ENCODE measurements around the gene ASTN1.

DNA sequence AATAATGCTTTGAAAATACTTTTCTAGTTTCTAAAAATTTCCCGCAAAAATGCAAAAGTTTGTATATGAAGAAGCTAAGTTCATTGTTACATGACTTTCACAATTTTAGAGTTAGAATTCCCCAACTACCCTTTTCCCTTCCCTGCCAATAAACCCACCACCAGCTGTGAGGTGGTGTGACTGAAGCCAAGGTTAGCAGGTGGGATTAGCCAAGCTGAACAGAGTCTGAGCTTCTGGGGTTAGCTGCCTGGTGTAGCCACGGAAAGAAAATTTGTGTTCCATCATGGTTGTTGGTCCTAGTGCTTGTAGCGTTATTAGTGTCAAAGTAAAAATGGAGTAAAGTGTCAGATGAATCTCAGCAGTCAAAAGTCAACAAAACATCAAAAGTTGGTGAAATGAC, 110.9 kb downstream of the ASTN1 start:
- TF ChIP-seq, protein P1, sequence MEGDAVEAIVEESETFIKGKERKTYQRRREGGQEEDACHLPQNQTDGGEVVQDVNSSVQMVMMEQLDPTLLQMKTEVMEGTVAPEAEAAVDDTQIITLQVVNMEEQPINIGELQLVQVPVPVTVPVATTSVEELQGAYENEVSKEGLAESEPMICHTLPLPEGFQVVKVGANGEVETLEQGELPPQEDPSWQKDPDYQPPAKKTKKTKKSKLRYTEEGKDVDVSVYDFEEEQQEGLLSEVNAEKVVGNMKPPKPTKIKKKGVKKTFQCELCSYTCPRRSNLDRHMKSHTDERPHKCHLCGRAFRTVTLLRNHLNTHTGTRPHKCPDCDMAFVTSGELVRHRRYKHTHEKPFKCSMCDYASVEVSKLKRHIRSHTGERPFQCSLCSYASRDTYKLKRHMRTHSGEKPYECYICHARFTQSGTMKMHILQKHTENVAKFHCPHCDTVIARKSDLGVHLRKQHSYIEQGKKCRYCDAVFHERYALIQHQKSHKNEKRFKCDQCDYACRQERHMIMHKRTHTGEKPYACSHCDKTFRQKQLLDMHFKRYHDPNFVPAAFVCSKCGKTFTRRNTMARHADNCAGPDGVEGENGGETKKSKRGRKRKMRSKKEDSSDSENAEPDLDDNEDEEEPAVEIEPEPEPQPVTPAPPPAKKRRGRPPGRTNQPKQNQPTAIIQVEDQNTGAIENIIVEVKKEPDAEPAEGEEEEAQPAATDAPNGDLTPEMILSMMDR (IDR thresholded peaks at IDR 0.05), result no peak
- TF ChIP-seq POLR2A (IDR thresholded peaks at IDR 0.05), result no peak

Measured in heart left ventricle (tissue), 13 donors.